Measurements from ENCODE around the gene RARS2. TPM values are rescaled to one million over a fixed set of nuclear protein-coding genes. Genes with fewer than 3 reads are reported as not detected.

The RARS2 gene
- total RNA-seq, 1 donor from 2014 or later = 22.7 TPM

DNA sequence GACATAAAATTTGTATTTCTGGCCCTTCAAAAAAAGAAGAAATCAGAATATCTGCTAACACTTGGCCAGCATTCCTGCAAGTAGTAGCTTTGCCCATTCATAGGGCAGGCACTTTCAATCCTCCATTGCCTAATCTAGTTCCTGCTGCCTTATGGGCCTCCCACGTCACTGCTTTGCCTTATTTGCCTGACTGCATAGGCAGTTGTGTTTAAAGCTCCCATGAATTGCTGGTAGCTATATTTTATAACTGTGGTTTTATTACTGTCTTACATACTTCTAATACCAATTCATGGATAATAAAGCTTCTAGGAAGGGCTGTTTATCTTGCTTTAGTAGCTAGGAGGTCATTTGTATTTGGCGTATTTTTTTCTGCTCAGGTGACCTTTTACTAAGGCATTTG, 124.7 kb downstream of the RARS2 start:
- H3K27ac Mint-ChIP-seq = no peak overlapping the region
- H3K4me3 Mint-ChIP-seq = no peak overlapping the region
- no peaks in the 10 kb centered on the region for H3K36me3 Mint-ChIP-seq (ENCODE audit: low read depth)
- H3K27me3 Mint-ChIP-seq = peaks cover 40% of the 10 kb centered on the region
- H3K4me1 Mint-ChIP-seq = no peaks in the 10 kb centered on the region
- no peak for DNase-seq
- intact Hi-C loops (cut with micrococcal nuclease) = no loop called here
- H3K9me3 Mint-ChIP-seq = no peaks in the 10 kb centered on the region

Other genes with a start within 250 kb of the RARS2 start
- gene C6orf163, start 245.2 kb downstream of the RARS2 start, total RNA-seq = 1.3 and 1.9 TPM in 2 replicates
- gene CFAP206, start 182.0 kb downstream of the RARS2 start, total RNA-seq = not detected in 2 replicates
- 8.8 and 9.1 TPM in 2 replicates for gene SLC35A1, start 117.0 kb downstream of the RARS2 start, total RNA-seq
- gene ORC3, start 148 bp upstream of the RARS2 start, total RNA-seq = 35.5 and 38.6 TPM in 2 replicates
- 39.6 and 43.8 TPM in 2 replicates for gene AKIRIN2, start 112.2 kb upstream of the RARS2 start, total RNA-seq